GM18508 (cell line): ENCODE results near the gene HYI.
"Not testable (repeated sequence)": the region's sequence is repeated elsewhere in the genome, so short reads cannot be mapped to it uniquely, and the experiment has no call there.

Experiments used
- ATAC-seq: cut with Tn5 transposase; IDR thresholded peaks from one replicate; pipeline ENCODE4 v1.9.1; 2021; ENCODE audit warnings: moderate number of reproducible peaks; ENCODE audit not compliant: insufficient read depth, unreplicated experiment

The HYI gene, protein sequence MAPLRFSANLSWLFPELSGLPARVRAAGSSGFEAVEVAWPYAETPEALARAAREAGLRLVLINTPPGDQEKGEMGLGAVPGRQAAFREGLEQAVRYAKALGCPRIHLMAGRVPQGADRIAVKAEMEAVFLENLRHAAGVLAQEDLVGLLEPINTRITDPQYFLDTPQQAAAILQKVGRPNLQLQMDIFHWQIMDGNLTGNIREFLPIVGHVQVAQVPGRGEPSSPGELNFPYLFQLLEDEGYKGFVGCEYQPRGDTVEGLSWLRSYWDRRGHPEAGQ

DNA sequence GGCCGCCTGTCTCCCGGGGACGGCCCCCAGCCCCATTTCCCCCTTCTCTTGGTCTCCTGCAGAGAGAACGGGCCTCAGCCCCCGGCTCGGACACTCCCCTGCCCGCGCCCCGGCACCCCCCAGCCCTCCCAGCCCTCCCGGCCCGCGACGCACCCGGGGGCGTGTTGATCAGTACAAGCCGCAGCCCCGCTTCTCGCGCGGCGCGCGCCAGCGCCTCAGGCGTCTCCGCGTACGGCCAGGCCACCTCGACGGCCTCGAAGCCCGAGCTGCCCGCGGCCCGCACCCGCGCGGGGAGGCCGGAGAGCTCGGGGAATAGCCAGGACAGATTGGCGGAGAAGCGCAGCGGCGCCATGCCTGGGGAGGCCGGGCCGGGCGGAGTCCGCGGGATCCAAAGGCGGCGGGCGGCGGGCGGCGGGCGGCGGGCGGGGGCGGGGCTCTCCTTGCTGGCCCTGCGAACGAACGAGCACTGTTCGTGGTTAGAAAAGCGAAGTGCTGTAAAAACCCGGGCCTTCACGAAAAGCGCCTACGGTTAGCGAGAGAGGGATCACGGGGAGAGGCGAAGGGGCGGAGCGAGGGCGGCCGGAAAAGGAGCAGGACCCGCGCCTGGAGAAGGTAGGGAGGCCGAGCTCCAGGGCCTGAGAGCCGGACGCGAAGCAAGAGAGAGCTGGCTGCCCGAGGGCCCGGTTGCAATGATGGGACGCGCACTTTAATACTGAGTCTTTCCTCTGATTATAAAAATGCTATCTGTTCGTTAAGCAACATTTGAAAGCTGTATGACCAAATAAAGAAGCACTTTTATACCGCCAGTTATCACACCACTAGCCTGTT, at the start of gene HYI:
HYI (minus strand) TSS at position 490 of the 828 bp plus-strand sequence; CDS start at position 352, 138 bp downstream.
- ATAC-seq = no peak

DNA sequence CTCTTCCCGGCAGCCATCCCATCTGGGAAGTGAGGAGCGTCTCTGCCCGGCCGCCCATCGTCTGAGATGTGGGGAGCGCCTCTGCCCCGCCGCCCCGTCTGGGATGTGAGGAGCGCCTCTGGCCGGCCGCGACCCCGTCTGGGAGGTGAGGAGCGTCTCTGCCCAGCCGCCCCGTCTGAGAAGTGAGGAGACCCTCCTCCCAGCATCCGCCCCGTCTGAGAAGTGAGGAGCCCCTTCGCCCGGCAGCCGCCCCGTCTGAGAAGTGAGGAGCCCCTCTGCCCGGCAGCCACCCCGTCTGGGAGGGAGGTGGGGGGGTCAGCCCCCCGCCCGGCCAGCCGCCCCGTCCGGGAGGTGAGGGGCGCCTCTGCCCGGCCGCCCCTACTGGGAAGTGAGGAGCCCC, 48.1 kb upstream of the HYI start:
- ATAC-seq = not testable (repeated sequence)

GRCh38 chr1:43499898-43500297, 46.2 kb upstream of the HYI start:
- ATAC-seq = no peak

DNA sequence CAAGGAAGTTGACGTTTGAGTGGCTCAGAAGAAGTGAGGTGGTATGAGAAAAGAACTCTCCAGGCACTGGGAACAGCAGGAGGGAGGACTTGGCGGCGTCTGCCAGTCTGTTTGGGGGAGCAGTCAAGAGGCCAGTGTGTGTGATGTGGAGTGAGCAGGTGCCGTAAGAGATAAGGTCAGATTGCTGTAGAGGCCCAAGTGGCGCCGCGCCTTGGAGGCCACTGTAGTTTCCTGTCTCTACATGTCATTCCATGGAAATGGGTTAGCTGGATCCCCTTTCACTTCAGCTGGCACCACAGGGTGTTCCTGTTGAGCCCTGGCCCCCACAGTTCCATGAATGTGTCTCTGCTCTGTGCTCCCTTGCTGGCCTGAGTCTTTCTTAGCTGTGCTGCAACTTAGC, 41.5 kb upstream of the HYI start:
- ATAC-seq = no peak

- no peak for ATAC-seq
These were observed 40.1 kb upstream of the HYI start for GRCh38 chr1:43493661-43494450.

DNA sequence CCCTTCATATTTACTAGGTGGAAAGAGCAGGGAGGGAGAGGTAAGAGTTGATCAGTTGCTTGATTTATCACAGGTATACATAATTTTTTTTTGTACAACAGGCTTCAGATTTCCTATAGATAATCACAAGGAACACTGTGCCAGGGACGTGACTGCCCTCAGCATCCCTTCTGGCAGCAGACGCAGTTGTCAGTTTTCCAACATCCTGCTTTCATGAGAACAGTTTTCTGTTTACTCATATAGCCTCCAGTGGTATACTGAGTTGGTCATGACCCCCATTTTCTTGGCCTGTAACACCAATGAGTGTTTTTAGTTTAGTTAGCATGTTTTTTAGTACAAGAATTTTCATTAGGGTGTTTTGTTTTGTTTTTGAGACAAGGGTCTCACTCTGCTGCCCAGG, 39.1 kb upstream of the HYI start:
- no peak for ATAC-seq

DNA sequence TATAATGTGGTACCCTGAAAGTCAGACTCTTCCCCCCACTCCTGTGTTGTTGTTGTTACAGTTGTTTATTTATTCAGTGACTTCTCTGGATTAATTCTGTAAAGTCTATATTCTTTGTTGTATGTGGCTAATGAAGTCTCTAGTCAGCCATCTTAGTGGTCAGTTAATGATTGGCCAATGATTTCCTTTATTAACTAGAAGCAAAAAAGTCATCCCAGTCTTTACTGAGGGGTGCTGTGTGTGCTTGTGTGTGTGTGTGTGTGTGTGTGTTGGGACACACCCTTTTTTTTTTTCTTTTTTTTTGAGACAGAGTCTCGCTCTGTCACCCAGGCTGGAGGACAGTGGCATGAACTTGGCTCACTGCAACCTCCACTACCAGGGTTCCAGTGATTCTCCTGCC, 37.3 kb upstream of the HYI start:
- ATAC-seq = no peak

- ATAC-seq = no peak
These were observed 34.4 kb upstream of the HYI start for GRCh38 chr1:43488165-43488564.

DNA sequence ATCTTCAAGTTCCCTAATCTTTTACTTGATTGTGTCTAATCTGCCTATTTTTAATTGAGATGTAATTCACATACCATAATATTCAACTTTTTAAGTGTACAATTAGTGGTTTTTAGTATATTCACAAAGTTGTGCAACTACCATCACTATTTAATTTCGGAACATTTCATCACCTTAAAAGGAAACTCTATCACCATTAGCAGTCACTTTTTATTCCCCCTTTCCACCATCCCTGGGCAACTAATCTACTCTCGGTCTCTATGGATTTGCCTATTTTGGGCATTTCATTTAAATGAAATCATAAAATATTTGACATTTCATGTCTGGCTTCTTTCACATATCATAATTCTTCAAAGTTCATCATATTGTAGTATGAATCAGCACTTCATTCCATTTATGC, 30.6 kb upstream of the HYI start:
- ATAC-seq = no peak

DNA sequence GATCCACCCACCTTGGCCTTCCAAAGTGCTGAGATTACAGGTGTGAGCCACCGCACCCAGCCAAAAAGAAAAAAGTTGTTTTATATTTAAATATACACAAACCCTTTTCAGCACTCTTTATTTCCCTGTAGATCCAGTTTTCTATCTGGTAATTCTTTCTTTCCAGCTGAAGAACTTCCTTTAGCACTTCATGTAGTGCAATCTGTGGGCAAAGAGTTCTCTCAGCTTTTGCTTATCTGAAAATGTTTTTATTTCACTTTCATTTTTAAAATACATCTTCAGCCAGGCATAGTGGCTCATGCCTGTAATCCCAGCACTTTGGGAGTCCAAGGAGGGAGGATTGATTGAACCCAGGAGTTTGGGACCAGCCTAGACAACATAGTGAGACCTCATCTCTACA, 28.5 kb upstream of the HYI start:
- ATAC-seq = no peak

DNA sequence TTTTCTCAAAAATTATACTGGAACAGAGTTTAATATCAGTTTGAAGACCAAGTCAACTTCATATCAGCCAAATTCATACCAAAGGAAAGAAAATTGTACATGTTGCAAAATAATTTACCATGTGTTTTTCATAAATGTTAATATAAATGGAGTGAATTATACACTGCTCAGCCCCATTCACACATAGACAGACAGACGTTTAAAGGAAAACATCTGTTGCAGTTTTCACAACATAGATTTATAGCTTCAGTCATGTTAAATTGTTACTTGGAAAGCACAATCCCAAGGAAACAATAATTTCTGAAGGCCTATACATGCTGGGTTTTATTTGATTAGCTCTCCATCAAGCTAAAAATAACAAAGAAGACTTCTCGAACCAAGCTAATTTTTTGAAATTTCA, 27.8 kb upstream of the HYI start:
- ATAC-seq = no peak

GRCh38 chr1:43479414-43479813, 25.7 kb upstream of the HYI start:
- ATAC-seq = no peak

GRCh38 chr1:43477716-43478115, 24.0 kb upstream of the HYI start:
- no peak for ATAC-seq

GRCh38 chr1:43475611-43476401, 22.1 kb upstream of the HYI start:
- not testable (repeated sequence) for ATAC-seq

GRCh38 chr1:43473463-43473862, 19.7 kb upstream of the HYI start:
- no peak for ATAC-seq

GRCh38 chr1:43472463-43473151, 18.9 kb upstream of the HYI start:
- not testable (repeated sequence) for ATAC-seq

DNA sequence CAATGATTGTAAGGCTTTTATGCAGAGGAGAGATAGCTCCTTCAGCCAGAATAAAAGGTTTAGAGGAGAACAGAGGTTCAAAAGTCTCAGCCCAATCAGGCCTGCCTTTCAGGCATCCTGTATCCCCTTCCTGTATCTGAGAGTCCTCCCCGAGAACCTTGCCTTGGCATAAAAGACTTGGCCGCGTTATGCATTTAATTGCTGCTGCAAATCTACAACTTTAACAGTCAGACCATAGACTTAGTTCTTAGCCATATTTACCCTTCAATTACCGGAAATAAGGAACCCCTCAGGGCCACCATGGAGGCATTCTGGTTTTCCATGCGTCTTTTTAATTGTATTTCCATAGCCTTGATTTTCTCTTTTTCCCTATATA, 18.3 kb upstream of the HYI start:
- ATAC-seq = no peak

DNA sequence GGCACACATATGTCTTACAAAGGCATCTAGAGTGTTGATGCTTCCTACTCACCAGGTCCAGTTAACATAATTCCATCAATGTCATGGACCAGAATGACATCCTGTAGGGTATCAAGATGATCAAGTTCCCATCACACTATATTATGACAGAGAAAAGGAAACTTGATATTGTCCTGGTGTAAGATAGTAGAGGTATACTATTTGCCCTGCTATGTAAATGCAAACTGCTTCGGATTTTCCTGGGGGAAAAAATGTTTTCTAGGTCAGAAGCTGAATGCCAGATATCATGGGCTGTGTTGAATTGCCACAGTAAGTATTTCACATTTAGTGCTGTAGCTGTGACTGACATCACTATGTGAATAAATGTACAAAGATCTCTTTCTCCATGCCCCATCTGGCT, 16.2 kb upstream of the HYI start:
- ATAC-seq = no peak

DNA sequence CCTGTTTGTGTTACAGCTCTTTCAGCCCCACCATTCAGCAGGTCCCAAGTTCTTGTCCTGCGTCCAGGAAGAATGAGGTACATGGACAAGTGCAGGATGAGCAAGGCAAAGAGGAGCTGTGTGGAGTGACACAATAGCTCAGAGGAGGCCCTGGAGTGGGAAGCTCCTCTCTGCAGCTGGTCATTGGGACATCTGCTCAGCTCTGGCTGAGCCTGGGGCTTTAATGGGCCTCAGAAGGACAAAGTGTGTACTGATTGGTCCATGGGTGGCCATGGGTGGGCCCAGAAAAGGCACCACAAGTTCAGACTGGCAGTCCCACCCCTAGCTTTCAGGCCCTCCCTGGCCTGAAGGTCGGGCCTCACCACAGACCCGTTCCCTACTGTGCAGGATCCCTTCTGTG, 14.7 kb upstream of the HYI start:
- no peak for ATAC-seq

DNA sequence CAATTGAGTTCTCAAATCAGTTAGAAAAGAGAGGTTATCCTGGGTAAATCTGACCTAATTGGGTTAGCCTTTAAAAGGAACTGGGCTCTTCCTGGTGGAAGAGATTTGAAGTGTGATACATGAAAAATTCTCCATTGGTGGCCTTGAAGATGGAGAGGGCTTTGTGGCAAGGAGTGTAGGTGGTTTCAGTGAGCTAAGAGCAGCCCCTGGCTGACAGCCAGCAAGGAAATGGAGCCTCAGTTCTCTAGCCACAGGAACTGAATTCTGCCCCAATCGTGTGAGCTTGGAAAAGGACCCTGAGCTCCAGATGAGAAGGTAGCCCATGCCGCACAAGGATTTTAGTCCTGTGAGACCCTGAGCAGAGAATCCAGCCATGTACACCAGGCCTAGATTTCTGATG, 12.7 kb upstream of the HYI start:
- ATAC-seq = no peak
